ENCODE results near the gene CAB39.

- TF ChIP-seq EZH2 (IDR thresholded peaks at IDR 0.05) = no peak
- no peak for TF ChIP-seq POLR2AphosphoS5 (IDR thresholded peaks at IDR 0.05; ENCODE audit: borderline replicate concordance, low read depth, low read length)
These were observed 891 bp downstream of the CAB39 start for GRCh38 chr2:230713331-230714135.
